Midbrain (tissue), 1 donor: ENCODE data around the gene DAD1.
"Not testable (repeated sequence)": the region's sequence is repeated elsewhere in the genome, so short reads cannot be mapped to it uniquely, and the experiment has no call there.

Source experiments
- DNase-seq: peaks from one replicate; lab custom pipeline; 2025; lab: John Stamatoyannopoulos, UW

The DAD1 gene

GRCh38 chr14:22552001-22552826 is 36.8 kb downstream of the DAD1 start:
- DNase-seq: no peak

DNA sequence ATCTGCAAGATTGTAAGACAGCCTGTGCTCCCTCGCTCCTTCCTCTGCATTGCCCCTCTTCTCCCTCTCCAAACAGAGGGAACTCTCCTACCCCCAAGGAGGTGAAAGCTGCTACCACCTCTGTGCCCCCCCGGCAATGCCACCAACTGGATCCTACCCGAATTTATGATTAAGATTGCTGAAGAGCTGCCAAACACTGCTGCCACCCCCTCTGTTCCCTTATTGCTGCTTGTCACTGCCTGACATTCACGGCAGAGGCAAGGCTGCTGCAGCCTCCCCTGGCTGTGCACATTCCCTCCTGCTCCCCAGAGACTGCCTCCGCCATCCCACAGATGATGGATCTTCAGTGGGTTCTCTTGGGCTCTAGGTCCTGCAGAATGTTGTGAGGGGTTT is 37.4 kb downstream of the DAD1 start:
- no peak for DNase-seq

DNA sequence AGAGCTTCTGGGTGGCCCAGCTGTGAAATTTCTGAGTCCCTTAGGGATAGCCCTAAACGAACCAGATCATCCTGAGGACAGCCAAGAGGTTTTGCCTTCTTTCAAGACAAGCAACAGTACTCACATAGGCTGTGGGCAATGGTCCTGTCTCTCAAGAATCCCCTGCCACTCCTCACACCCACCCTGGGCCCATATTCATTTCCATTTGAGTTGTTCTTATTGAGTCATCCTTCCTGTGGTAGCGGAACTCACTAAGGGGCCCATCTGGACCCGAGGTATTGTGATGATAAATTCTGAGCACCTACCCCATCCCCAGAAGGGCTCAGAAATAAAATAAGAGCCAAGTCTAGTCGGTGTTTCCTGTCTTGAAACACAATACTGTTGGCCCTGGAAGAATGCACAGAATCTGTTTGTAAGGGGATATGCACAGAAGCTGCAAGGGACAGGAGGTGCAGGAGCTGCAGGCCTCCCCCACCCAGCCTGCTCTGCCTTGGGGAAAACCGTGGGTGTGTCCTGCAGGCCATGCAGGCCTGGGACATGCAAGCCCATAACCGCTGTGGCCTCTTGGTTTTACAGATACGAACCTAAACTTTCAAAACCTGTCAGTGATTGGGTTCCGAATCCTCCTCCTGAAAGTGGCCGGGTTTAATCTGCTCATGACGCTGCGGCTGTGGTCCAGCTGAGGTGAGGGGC is 38.9 kb downstream of the DAD1 start:
- DNase-seq: no peak

DNA sequence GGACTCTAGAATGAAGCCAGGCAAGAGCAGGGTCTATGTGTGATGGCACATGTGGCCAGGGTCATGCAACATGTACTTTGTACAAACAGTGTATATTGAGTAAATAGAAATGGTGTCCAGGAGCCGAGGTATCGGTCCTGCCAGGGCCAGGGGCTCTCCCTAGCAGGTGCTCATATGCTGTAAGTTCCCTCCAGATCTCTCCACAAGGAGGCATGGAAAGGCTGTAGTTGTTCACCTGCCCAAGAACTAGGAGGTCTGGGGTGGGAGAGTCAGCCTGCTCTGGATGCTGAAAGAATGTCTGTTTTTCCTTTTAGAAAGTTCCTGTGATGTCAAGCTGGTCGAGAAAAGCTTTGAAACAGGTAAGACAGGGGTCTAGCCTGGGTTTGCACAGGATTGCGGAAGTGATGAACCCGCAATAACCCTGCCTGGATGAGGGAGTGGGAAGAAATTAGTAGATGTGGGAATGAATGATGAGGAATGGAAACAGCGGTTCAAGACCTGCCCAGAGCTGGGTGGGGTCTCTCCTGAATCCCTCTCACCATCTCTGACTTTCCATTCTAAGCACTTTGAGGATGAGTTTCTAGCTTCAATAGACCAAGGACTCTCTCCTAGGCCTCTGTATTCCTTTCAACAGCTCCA is 39.6 kb downstream of the DAD1 start:
- DNase-seq: no peak

DNA sequence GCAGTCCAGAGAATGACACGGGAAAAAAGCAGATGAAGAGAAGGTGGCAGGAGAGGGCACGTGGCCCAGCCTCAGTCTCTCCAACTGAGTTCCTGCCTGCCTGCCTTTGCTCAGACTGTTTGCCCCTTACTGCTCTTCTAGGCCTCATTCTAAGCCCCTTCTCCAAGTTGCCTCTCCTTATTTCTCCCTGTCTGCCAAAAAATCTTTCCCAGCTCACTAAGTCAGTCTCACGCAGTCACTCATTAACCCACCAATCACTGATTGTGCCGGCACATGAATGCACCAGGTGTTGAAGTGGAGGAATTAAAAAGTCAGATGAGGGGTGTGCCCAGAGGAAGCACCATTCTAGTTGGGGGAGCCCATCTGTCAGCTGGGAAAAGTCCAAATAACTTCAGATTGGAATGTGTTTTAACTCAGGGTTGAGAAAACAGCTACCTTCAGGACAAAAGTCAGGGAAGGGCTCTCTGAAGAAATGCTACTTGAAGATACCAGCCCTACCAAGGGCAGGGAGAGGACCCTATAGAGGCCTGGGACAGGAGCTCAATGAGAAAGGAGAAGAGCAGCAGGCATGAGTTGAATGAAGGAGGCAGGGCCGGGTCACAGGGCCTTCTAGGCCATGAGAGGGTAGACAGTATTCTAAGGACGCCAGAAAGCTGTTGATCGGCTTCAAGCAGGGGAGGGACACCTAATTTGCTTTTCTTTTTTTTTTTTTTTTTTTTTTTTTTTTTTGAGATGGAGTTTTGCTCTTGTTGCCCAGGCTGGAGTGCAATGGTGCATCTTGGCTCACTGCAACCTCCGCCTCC is 40.9 kb downstream of the DAD1 start:
- DNase-seq: no peak

GRCh38 chr14:22547313-22547947 is 41.6 kb downstream of the DAD1 start:
- no peak for DNase-seq

DNA sequence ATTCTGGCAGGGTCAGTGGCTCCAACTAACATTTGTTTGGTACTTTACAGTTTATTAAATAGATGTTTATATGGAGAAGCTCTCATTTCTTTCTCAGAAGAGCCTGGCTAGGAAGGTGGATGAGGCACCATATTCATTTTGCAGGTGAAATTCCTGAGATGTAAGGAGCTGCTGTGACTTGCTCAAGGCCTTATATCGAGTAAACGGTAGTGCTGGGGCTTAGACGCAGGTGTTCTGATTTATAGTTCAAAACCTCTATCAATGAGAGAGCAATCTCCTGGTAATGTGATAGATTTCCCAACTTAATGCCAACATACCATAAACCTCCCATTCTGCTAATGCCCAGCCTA is 42.3 kb downstream of the DAD1 start:
- no peak for DNase-seq

DNA sequence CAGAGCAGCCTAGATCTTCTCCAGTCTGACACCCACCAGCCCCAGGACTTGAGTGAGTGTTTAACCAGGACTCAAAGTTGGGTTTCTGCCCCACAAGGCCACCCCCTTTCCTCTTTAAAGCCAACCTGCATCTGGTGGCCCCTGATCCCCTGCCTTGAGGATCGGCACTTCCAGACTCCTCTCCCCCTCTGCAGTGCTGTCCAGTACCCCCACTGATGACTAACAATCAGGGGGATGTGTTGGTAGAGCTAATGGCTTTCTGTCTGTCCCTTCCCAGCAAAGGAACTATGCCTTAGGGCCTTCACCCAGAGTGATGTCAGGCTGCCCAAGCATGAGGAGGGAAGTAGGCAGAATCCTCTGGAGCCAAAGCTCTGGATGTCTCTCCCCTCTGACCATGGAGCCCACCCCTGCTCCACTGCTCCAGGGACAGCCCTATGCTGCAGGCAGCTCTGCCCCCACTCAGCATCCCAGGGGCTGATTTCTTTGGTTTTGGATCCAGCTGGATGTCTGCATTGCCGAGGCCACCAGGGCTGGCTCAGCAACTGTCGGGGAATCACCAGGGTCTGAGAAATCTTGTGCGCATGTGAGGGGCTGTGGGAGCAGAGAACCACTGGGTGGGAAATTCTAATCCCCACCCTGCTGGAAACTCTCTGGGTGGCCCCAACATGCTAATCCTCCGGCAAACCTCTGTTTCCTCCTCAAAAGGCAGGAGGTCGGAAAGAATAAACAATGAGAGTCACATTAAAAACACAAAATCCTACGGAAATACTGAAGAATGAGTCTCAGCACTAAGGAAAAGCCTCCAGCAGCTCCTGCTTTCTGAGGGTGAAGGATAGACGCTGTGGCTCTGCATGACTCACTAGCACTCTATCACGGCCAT is 42.9 kb downstream of the DAD1 start:
- DNase-seq: no peak

DNA sequence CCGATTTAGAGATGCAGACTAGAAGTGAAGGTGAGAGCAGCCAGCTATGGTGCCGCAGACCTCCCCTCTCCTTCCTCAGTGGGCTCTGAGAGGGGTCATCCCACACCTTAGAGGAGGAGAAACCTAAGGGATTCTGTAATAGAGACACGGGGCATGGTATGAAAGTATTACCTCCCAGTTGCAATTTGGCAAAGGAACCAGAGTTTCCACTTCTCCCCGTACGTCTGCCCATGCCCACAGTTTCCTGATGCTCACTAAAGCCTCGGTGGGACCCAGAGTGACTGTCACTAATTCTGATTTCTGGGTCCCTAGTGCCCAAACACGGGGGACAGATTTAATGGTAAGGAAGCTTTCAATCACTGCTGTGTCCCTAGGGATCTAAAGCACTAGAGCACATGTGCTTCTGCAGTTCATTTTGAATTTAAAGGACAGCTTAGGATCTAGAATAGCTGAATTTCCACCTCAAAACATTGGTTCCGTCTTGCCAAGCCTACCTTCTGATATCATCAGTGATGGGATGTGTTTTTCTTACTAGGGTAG is 44.1 kb downstream of the DAD1 start:
- DNase-seq: no peak

DNA sequence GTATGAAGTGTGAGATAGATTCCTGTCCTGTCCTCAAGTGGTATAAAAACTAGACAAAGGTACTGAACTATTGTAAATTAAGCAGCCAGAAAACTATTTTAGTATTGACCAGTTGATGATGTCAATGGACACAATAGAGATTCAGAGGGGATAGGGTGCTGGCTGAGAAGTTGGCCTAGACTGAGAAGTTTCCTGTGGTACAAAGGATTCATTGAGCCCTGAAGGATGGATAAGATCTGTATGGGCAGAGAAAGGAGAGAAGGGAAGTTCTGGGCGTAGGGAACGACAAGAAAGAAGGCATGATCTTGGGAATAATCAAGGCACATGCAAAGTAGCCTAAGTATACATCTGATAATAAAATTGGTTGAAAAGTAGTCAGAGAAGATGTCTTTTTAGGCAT is 44.6 kb downstream of the DAD1 start:
- no peak for DNase-seq

- not testable (repeated sequence) for DNase-seq
These were observed 45.3 kb downstream of the DAD1 start for GRCh38 chr14:22543570-22544357.

GRCh38 chr14:22542360-22542759 is 46.7 kb downstream of the DAD1 start:
- DNase-seq: no peak

GRCh38 chr14:22541721-22542120 is 47.3 kb downstream of the DAD1 start:
- DNase-seq: no peak

- DNase-seq: no peak
These were observed 48.1 kb downstream of the DAD1 start for GRCh38 chr14:22540811-22541360.

- DNase-seq: no peak
These were observed 48.7 kb downstream of the DAD1 start for GRCh38 chr14:22540293-22540692.

GRCh38 chr14:22539831-22540230 is 49.2 kb downstream of the DAD1 start:
- no peak for DNase-seq

GRCh38 chr14:22538671-22539228 is 50.3 kb downstream of the DAD1 start:
- DNase-seq: no peak

DNA sequence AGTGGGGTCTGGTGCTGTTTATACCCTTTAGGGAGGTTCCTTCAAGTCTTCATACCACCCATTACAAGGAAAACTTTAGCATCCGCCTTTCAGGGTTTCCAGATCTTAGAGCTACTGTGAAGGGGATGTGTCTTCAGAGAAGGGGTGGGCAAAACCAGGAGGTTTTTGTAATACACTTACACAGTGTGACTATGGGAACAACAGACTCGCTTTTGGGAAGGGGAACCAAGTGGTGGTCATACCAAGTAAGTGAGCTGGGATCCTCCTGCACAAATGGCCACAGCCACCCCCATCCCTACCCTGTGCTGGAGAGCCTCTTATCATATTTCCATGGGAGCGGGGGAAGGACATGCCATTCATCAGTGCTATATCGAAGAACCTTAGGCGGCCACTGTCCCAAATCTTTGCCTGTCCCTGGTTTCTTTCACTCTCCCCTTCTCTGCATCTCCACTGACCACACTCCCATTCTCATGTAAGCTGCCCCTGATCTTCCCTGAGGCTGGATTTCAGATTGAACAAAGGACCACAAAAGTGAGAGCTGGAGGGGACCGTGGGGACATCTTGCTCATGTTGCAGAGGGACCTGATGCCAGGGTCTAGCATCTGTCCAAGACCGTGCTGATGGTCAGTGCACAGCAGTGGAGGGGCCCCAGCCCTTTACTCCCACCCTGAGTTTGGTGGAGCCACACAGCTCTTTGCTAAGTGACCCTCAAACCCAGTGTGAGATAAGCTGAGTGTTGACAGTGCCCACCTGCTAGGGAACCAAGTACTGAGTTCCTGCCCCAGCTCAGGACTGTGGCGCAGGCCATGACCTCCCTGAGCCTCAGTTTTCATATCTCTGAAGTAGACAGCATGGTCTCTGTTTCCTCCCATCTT is 51.4 kb downstream of the DAD1 start:
- no peak for DNase-seq
